H1 (cell line): ENCODE measurements around the gene RPP14. TPM values are rescaled to one million over a fixed set of nuclear protein-coding genes. Genes with fewer than 3 reads are reported as not detected.

ENCODE experiments used
- CTCF ChIA-PET: fragments of 300-600 bp; sonication (Branson Sonifier 250); formaldehyde crosslinking; loops from one replicate; lab custom pipeline; 2021; ENCODE audit not compliant: partially characterized antibody; lab: Charles Lee
- POLR2A ChIA-PET: fragments of 300-600 bp; sonication (Branson Sonifier 250); formaldehyde crosslinking; loops from one replicate; lab custom pipeline; 2021; ENCODE audit warnings: inconsistent platforms; ENCODE audit not compliant: partially characterized antibody; lab: Charles Lee
- DNase-seq, 2 experiments: peaks; one replicate each; pipeline versions ENCODE4 v3.0.0 to v3.0.0-alpha.2; 2010 to 2022; ENCODE audit warnings: low spot score in 2 of 2, low read depth in 1 of 2, mixed read lengths in 1 of 2
- FAIRE-seq: peaks from 2 replicates; lab custom pipeline; 2011; peaks lifted over from hg19 to GRCh38; lab: Jason Lieb, UNC
- H2AFZ ChIP-seq: 2 replicates; pipeline ENCODE4 v1.8.1; 2012; ENCODE audit warnings: low read length, inconsistent platforms
- H2AK5ac ChIP-seq: 2 replicates; pipeline ENCODE4 v1.6.1; 2013; ENCODE audit warnings: low read depth, low read length
- H2BK120ac ChIP-seq: replicated peaks from 2 replicates; pipeline ENCODE3; 2013; ENCODE audit warnings: low read depth, low read length, inconsistent platforms
- H2BK12ac ChIP-seq: 2 replicates; pipeline ENCODE4 v1.6.1; 2013; ENCODE audit warnings: low read depth, low read length
- H2BK15ac ChIP-seq: 2 replicates; pipeline ENCODE4 v1.6.1; 2013; ENCODE audit warnings: low read length
- H2BK20ac ChIP-seq: 2 replicates; pipeline ENCODE4 v1.6.1; 2013; ENCODE audit warnings: low read length
- H2BK5ac ChIP-seq: 2 replicates; pipeline ENCODE4 v1.6.1; 2013; ENCODE audit warnings: low read depth, low read length
- H3K14ac ChIP-seq: 2 replicates; pipeline ENCODE4 v1.6.1; 2013; ENCODE audit warnings: inconsistent platforms; ENCODE audit not compliant: insufficient read length
- H3K18ac ChIP-seq: 2 replicates; pipeline ENCODE4 v1.6.1; 2013; ENCODE audit warnings: low read length; ENCODE audit errors: extremely low read depth
- H3K23ac ChIP-seq: 2 replicates; pipeline ENCODE4 v1.6.1; 2013; ENCODE audit warnings: inconsistent platforms; ENCODE audit not compliant: insufficient read length
- H3K23me2 ChIP-seq: 2 replicates; pipeline ENCODE4 v1.6.1; 2013; ENCODE audit warnings: low read depth, low read length
- H3K27ac ChIP-seq: 2 replicates; pipeline ENCODE4 v1.6.1; 2011; ENCODE audit warnings: low read depth, low read length, inconsistent platforms
- H3K27me3 ChIP-seq, 4 experiments: replicated peaks in 1 of 4; 1 replicate in 1 of 4; 2 replicates in 3 of 4; pipeline versions ENCODE4 v1.6.1 to v1.8.1; 2011 to 2013; ENCODE audit warnings: low read length in 3 of 4, mild to moderate bottlenecking in 3 of 4, inconsistent platforms in 2 of 4, mixed read lengths in 2 of 4, moderate library complexity in 1 of 4; ENCODE audit not compliant: control insufficient read depth in 3 of 4, insufficient read depth in 3 of 4; ENCODE audit errors: extremely low read depth in 1 of 4
- H3K36me3 ChIP-seq, 4 experiments: 2 replicates each; pipeline versions ENCODE4 v1.6.1 to v1.8.1; 2011 to 2013; ENCODE audit warnings: mild to moderate bottlenecking in 4 of 4, low read length in 3 of 4, moderate library complexity in 2 of 4, control low read depth in 1 of 4, inconsistent platforms in 1 of 4; ENCODE audit not compliant: insufficient read depth in 4 of 4, control insufficient read depth in 2 of 4
- H3K4ac ChIP-seq: replicated peaks from 2 replicates; pipeline ENCODE3; 2013; ENCODE audit warnings: low read length, low read depth, mixed read lengths, inconsistent platforms; ENCODE audit not compliant: insufficient read length
- H3K4me1 ChIP-seq, 4 experiments: replicated peaks in 1 of 4; 1 replicate in 1 of 4; 2 replicates in 3 of 4; pipeline versions ENCODE4 v1.6.1 to v1.8.1; 2011 to 2013; ENCODE audit warnings: low read length in 3 of 4, inconsistent platforms in 2 of 4, mixed read lengths in 1 of 4; ENCODE audit not compliant: insufficient read depth in 4 of 4, control insufficient read depth in 3 of 4
- H3K4me2 ChIP-seq, 2 experiments: 2 replicates each; pipeline versions ENCODE4 v1.6.1 to v1.8.1; 2011 to 2013; ENCODE audit warnings: low read depth in 2 of 2, low read length in 2 of 2, control low read depth in 1 of 2, inconsistent platforms in 1 of 2, mild to moderate bottlenecking in 1 of 2; ENCODE audit not compliant: insufficient read depth in 1 of 2
- H3K4me3 ChIP-seq, 4 experiments: fragments of 200-600, 300-600 bp in 1 of 4; sonication (generic), shearing (Covaris generic), sonication (Bioruptor Twin) in 1 of 4; 2 replicates each; pipeline versions ENCODE4 v1.5.1 to v1.8.1; 2011 to 2016; ENCODE audit warnings: low read length in 4 of 4, low read depth in 3 of 4, control low read depth in 2 of 4, inconsistent platforms in 2 of 4, mild to moderate bottlenecking in 2 of 4, mixed read lengths in 1 of 4, moderate library complexity in 1 of 4; ENCODE audit not compliant: insufficient read depth in 2 of 4; ENCODE audit errors: extremely low read depth in 1 of 4
- H3K56ac ChIP-seq: replicated peaks from 2 replicates; pipeline ENCODE3; 2013; ENCODE audit warnings: low read depth, mild to moderate bottlenecking, mixed read lengths, low read length, inconsistent platforms; ENCODE audit not compliant: insufficient read length
- H3K79me1 ChIP-seq: 2 replicates; pipeline ENCODE4 v1.6.1; 2013; ENCODE audit warnings: low read depth, low read length, control low read depth
- H3K79me2 ChIP-seq, 2 experiments: 2 replicates each; pipeline versions ENCODE4 v1.6.1 to v1.8.1; 2012 to 2013; ENCODE audit warnings: low read length in 2 of 2, mild to moderate bottlenecking in 2 of 2, inconsistent platforms in 1 of 2; ENCODE audit not compliant: insufficient read depth in 2 of 2, control insufficient read depth in 1 of 2
- H3K9ac ChIP-seq, 4 experiments: replicated peaks in 1 of 4; 1 replicate in 1 of 4; 2 replicates in 3 of 4; pipeline versions ENCODE4 v1.6.1 to v1.8.1; 2011 to 2013; ENCODE audit warnings: low read depth in 3 of 4, low read length in 3 of 4, control low read depth in 2 of 4, mild to moderate bottlenecking in 2 of 4, moderate library complexity in 2 of 4, inconsistent platforms in 1 of 4; ENCODE audit errors: extremely low read depth in 1 of 4
- H3K9me3 ChIP-seq, 2 experiments: 2 replicates each; pipeline versions ENCODE4 v1.6.1 to v1.8.1; 2012 to 2013; ENCODE audit warnings: mild to moderate bottlenecking in 2 of 2, moderate library complexity in 2 of 2, control low read depth in 1 of 2, inconsistent platforms in 1 of 2, low read depth in 1 of 2, low read length in 1 of 2, mixed read lengths in 1 of 2; ENCODE audit not compliant: insufficient read depth in 2 of 2
- H4K20me1 ChIP-seq, 2 experiments: replicated peaks in 1 of 2; 2 replicates each; pipeline versions ENCODE3 to v1.8.1; 2011 to 2013; ENCODE audit warnings: inconsistent platforms in 2 of 2, low read length in 2 of 2, mild to moderate bottlenecking in 1 of 2; ENCODE audit not compliant: insufficient read depth in 2 of 2, control insufficient read depth in 1 of 2
- H4K5ac ChIP-seq: 2 replicates; pipeline ENCODE4 v1.6.1; 2013; ENCODE audit warnings: low read length, low read depth, mixed read lengths, inconsistent platforms; ENCODE audit not compliant: insufficient read length
- H4K8ac ChIP-seq: 2 replicates; pipeline ENCODE4 v1.8.0; 2013; ENCODE audit warnings: mild to moderate bottlenecking, moderate library complexity, low read length, inconsistent platforms; ENCODE audit not compliant: insufficient read depth; ENCODE audit errors: extremely low read depth
- H4K91ac ChIP-seq: replicated peaks from 2 replicates; pipeline ENCODE3; 2013; ENCODE audit warnings: low read length, mixed read lengths, inconsistent platforms; ENCODE audit not compliant: insufficient read length
- TCF12 ChIP-seq: IDR thresholded peaks from 2 replicates; pipeline ENCODE4 v1.6.1; 2011; ENCODE audit warnings: low read depth, mild to moderate bottlenecking, low read length
- WGBS, 2 experiments: shearing (Covaris generic) in 1 of 2; methylation state at CpG; one replicate each; pipeline versions ENCODE4 v1.1.6 to v1.1.7; 2013 to 2015; ENCODE audit warnings: low lambda C conversion rate in 2 of 2, mixed read lengths in 2 of 2, inconsistent platforms in 1 of 2, low coverage in 1 of 2, missing lambda C conversion rate in 1 of 2; ENCODE audit not compliant: insufficient replicate concordance in 2 of 2, insufficient coverage in 1 of 2, insufficient read length in 1 of 2; ENCODE audit errors: extremely low coverage in 1 of 2, missing lambda C conversion rate in 1 of 2; 5-methylcytosine and 5-hydroxymethylcytosine counted together
- polyA plus RNA-seq, 7 experiments: library from polyadenylated mRNA; depleted of rRNA in 3 of 7; stranded (reverse) in 5 of 7; unstranded in 2 of 7; fragments of >200 nt in 5 of 7; fragments of 200-250 nt in 2 of 7; gene quantifications; 1 replicate in 5 of 7; 2 replicates in 1 of 7; 4 replicates in 1 of 7; pipeline versions ENCODE4 v1.2.1 to v1.2.3, GENCODE V29; 2011 to 2013; ENCODE audit warnings: missing spikeins in 2 of 7, mixed read lengths in 2 of 7
- total RNA-seq: library from RNA; stranded (reverse); fragmentation: NEBNext Ultra II Directional; extraction: Animal tissue kit (Norgen Biotek cat#: 25700); gene quantifications from 2 replicates; pipeline ENCODE4 v1.2.1, GENCODE V29; 2021
- TF ChIP-seq, protein P1 (sequence below): IDR thresholded peaks from 2 replicates; pipeline ENCODE4 v1.6.1; 2011; ENCODE audit warnings: low read length, improper control_type of control experiment

The RPP14 gene
- total and polyA plus RNA-seq, 2 of the 8 experiments (the other 6 are each of a cell fraction or from before 2014, with no cell fraction given), result 11.7 to 23.4 TPM

DNA sequence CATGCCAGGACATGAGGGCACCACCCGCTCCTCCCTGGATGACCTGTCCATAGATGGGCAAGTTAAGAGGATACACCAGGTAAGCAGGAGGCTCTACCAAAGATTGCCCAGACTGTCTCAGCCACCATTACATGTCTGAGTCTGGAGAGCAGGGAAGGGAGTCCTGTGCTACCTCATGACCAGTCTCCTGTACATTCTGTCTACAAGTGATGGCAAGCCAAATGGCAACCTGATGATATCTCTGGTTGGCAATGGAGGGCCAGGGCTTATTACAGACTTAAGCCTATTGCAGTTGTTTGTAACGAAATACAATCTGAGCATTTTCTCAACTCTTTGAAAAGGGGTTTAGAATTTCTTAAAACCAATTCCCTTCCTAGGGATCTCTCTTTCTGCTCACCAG, 36.7 kb upstream of the RPP14 start:
- H3K27ac ChIP-seq, result no peak overlapping the region
- H3K4me1 ChIP-seq, result no peaks in the 10 kb centered on the region
- H4K8ac ChIP-seq, result no peak overlapping the region
- no peak overlapping the region for H4K91ac ChIP-seq
- no peaks in the 10 kb centered on the region for H3K79me1 ChIP-seq
- H3K4ac ChIP-seq, result no peak overlapping the region
- no peak overlapping the region for H3K4me2 ChIP-seq
- no peak overlapping the region for H2BK20ac ChIP-seq
- H3K9me3 ChIP-seq, result no peaks in the 10 kb centered on the region
- no peak overlapping the region for H3K4me3 ChIP-seq
- no peaks in the 10 kb centered on the region for H4K20me1 ChIP-seq
- H3K9ac ChIP-seq, result no peak overlapping the region
- no peaks in the 10 kb centered on the region for H3K27me3 ChIP-seq
- H2BK5ac ChIP-seq, result no peak overlapping the region
- no peak for DNase-seq
- no peak overlapping the region for H2BK15ac ChIP-seq
- no peak overlapping the region for H3K56ac ChIP-seq
- H2AK5ac ChIP-seq, result no peak overlapping the region
- H3K14ac ChIP-seq, result no peak overlapping the region
- H2BK120ac ChIP-seq, result no peak overlapping the region
- no peaks in the 10 kb centered on the region for H3K36me3 ChIP-seq
- H3K23ac ChIP-seq, result no peak overlapping the region
- WGBS, 2 experiments, result 64% methylated on average over 2 of the region's 2 CpGs; no CpG with 5 or more reads in 1 of the 2 experiments
- H2BK12ac ChIP-seq, result no peak overlapping the region
- FAIRE-seq, result no peak
- no peak overlapping the region for H3K18ac ChIP-seq
- H2AFZ ChIP-seq, result no peak overlapping the region
- ChIA-PET CTCF (interaction anchor here (1.0 kb wide), 1 partner anchor 30 kb away, joined by 3 read pairs; no protein-coding TSS in a partner anchor), POLR2A (no interaction called here)
- H4K5ac ChIP-seq, result no peak overlapping the region
- H3K23me2 ChIP-seq, result peaks cover 4% of the 10 kb centered on the region; the same call in 1 of the 2 replicates
- no peaks in the 10 kb centered on the region for H3K79me2 ChIP-seq
- TF ChIP-seq, protein P1, sequence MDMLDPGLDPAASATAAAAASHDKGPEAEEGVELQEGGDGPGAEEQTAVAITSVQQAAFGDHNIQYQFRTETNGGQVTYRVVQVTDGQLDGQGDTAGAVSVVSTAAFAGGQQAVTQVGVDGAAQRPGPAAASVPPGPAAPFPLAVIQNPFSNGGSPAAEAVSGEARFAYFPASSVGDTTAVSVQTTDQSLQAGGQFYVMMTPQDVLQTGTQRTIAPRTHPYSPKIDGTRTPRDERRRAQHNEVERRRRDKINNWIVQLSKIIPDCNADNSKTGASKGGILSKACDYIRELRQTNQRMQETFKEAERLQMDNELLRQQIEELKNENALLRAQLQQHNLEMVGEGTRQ, result no peak
- TF ChIP-seq TCF12, result no peak
